ENCODE measurements around the gene SLC25A34.

Gene SLC25A34

GRCh38 chr1:15777909-15778707 lies 42.0 kb downstream of the SLC25A34 start:
- DNase-seq: no peak

DNA sequence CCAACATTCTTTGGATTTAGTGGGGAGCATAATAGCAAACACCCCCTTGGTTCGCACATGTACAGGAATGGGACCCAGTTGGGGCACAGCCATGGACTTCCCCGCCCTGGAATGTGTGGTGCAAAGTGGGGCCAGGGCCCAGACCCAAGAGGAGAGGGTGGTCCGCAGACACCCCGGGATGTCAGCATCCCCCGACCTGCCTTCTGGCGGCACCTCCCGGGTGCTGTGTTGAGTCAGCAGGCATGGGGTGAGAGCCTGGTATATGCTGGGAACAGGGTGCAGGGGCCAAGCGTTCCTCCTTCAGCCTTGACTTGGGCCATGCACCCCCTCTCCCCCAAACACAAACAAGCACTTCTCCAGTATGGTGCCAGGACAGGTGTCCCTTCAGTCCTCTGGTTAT lies 49.6 kb downstream of the SLC25A34 start:
- DNase-seq: no peak

DNA sequence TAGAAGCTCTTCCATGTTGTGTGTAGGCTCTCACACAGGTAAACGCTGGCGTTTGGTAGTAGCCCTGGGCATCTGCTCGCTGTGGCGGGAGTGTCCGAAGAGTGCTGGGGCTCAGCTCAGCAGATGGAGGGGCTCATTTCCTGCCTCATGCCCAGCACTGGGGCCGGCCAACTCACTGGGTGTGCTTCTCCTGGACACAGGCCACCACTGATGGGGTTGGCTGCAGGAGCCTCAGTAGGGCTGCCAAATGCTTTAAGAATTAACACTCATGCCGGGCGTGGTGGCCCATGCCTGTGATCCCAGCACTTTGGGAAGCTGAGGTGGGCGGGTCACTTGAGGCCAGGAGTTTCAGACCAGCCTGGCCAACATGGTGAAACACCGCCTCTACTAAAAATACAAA lies 50.5 kb downstream of the SLC25A34 start:
- no peak for DNase-seq

DNA sequence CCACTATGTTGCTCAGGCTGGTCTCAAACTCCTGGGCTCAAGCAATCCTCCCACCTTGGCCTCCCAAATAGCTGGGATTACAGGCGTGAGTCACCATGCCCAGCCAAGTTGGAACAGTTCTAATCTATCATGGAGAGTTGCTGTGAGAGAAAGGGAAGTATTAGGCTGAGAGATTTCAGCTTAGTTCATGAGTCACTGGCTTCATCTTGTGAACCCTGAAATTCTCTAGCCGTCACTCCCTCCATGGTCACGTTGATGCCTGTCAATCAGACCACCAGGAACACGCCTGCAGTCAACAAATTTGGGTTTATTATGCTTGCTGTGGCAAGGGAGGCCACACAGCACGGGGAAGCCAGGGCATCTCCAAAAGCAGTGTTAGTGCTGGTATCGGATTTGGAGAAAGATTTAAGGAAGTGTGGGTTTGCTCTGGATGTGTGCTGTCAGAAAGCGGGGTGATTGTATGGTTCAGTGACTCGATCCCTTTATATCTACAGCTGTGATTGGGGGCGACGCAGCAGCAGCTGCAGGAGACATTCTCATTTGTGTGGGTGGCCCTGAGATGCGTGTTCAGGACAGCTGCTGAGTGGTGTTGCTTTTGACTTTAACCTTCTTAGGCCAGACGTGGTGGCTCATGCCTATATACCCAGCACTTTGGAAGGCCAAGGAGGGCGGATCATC lies 52.7 kb downstream of the SLC25A34 start:
- no peak for DNase-seq
